COLO829 (cell line): ENCODE measurements around the gene ACO2.
"Not testable (repeated sequence)": the region's sequence is repeated elsewhere in the genome, so short reads cannot be mapped to it uniquely, and the experiment has no call there.

Experiments
- DNase-seq: peaks from one replicate; pipeline ENCODE4 v3.0.0; 2012; ENCODE audit warnings: low spot score

ACO2 gene

DNA sequence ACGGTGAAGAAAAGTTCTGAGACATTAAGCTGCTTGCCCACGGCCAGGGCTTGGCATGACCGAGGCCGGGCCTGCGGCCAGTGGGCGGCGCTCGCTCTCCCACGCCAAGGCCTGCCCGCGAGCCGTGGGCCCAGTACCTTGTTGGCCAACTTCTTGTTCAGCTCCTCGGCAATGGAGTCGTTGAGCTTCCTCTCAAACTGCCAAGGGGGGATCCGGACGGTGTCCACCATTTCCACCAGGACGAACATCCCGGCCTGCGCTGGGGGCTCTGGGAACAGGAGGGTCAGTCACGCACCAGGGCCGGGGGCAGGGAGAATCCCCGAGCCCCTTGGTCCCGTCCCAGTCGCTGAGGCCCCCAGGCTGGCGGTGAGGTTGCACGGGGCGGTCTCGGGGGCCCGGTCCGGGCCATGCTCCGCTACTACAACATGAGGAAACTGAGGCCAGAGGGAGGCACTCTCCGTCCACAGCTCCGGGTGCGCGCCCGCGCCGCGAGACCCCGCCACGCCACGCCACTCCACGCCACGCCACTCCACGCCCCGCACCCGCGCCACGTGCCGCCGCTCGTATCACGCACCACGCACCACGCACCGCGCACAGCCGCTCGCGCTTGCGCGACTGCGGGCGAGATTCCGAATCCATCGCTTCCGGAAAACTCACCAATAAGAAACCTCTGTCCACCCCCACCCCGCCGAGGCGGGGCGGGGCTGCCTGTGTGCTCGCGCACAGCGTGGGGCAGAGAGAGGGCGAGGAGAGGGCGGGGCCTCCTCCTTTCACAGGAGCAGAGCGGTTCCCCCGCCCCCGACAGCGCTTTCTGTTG is 75.1 kb downstream of the ACO2 start, which contains the start of gene POLR3H:
POLR3H (minus strand) TSS at position 617 of the 817 bp plus-strand sequence; CDS start at position 248, 369 bp downstream.
- DNase-seq = peak; percentile 98

DNA sequence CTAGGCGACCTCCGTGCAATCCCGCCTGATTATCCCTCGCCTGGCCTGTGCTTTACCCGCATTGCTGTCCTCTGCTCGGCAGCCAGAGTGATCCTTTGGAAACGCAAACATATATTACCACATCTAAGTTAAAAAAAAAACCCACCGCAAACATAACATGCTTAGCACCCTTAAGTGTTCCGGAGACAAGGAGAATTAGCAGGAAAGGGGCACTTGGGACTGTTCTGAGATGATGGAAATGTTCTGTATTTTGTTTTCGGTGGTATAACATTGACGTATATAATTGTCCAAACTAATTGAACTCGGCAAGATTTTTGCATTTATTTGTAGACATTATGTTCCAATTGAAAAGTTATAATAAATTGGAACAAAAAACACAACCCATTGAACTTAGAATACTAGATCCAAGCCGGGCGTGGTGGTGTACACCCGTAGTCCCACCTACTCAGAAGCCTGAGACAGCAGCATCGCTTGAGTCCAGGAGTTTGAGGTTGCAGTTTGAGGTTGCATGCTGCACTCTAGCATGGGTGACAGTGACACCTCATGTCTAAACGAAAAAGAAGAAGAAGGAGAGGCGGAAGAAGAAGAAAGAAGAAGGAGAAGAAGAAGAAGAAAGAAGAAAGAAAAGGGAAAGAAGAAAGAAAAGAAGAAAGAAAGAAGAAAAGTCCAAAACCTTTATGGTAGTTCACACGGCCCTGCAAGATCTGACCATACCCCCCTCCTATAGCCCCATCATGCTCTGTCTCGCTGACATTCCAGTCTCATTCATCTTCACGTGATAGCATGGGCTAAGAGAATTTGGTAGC is 76.0 kb downstream of the ACO2 start:
- DNase-seq = no peak

DNA sequence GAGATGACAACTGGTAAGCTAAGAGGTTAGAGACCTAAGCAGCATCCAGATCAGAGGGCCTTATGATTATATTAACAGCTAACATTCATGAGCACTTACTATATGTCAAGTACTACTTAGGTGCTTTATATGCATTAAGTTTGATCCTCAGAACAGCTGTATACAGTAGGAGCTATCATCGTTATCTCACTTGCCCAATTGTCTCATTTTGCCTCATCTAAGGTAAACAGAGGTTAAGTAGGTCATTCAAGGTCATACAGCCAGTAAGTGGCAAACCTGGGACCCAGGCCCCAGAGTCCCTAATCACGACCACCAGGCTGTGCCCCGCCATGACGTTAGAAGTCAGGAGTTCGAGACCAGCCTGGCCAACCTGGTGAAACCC is 79.9 kb downstream of the ACO2 start:
- DNase-seq = no peak

DNA sequence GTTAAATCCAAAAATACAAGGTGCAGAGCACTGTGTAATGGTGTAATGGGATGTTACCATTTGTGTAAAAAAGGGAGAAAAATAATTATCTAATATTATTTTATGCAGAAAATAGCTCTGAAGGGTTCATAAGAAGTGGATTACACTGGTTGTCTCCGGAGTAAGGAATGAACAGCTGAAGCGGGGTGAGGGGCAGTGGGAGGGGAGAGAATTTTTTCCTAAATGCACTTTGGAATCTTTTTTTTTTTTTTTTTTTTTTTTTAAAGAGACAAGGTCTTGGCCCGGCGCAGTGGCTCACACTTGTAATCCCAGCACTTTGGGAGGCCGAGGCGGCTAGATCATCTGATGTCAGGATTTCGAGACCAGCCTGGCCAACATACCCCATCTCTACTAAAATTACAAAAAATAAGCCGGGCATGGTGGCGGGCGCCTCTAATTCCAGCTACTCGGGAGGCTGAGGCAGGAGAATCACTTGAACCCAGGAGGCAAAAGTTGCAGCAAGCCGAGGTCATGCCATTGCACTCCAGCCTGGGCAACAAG is 82.1 kb downstream of the ACO2 start:
- DNase-seq = no peak

DNA sequence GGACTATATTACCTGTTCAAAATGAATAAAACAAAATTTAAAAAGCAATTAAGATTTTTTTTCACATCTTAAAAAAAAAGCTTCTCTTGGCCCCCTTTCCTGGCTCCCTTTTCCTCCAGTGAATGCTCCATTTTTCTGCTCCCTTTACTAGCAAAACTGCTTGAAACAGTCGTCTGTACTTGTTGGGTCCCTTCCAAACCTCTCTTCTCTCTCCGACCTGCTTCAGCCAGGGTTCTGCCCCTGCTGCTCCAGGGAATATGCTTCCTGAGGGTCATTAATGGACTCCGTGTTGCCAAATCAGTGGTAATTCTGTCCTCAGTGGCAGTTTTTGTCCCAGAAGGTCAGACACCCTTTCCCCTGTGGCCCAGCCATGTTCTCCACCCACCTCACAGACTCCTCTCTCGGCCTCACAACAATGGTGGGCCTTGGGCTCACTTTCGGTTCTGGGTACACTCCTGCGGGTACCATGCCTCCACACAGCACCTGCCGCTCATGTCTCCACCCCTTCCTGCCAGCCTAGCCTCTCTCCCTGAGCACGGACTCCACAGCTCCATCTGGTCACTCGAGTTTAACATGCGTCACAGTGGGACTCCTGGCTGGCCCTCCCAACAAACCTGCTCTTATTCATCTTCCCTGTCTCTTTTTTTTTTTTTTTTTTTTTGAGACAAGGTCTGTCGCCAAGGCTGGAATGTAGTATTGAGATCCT is 83.1 kb downstream of the ACO2 start:
- no peak for DNase-seq

DNA sequence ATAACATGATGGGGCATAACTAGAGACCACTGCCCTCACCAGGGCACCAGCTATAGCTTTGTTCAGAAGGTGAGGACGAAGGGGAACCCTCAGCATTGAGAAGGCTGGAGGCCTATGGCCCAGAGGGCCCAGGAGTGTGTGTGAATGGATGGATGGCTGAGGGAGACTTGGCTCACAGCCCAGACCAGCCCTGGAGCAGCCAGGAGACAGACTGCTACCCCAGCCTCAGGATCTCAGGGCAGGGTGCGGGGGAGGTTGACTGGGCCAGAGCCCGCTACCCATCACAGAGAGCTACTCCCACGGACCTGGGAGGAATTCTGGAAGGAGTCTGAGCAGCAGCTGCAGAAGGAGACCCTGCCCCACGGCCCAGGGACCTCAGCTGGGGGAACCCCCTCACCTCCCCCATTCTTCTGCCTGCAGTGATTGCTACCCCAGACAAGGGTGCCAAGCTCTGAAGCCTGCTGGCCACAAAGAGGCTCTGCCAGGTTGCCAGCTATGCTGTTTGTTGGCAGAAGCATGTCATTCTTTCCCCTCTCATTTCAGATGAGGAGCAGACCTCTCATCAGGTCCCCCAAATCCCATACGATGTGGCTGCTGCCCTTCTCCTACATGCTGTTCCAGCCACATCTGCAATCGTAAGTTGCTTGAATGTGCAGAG is 86.5 kb downstream of the ACO2 start:
- no peak for DNase-seq

DNA sequence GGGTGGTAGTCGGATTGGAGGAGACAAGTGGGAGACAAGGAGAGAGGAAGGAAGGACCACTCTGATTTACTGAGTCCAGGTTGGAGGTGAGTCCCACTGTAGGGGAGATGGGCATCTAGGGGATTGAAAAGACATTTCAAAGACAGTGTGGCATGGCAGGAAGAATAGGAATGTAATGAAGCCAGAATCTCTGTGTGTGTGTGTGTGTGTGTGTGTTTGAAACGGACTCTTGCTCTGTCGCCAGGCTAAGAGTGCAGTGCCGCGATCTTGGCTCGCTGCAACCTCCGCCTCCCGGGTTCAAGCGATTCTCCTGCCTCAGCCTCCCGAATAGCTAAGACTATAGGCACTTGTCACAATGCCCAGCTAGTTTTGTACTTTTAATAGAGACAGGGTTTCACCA is 87.6 kb downstream of the ACO2 start:
- no peak for DNase-seq

DNA sequence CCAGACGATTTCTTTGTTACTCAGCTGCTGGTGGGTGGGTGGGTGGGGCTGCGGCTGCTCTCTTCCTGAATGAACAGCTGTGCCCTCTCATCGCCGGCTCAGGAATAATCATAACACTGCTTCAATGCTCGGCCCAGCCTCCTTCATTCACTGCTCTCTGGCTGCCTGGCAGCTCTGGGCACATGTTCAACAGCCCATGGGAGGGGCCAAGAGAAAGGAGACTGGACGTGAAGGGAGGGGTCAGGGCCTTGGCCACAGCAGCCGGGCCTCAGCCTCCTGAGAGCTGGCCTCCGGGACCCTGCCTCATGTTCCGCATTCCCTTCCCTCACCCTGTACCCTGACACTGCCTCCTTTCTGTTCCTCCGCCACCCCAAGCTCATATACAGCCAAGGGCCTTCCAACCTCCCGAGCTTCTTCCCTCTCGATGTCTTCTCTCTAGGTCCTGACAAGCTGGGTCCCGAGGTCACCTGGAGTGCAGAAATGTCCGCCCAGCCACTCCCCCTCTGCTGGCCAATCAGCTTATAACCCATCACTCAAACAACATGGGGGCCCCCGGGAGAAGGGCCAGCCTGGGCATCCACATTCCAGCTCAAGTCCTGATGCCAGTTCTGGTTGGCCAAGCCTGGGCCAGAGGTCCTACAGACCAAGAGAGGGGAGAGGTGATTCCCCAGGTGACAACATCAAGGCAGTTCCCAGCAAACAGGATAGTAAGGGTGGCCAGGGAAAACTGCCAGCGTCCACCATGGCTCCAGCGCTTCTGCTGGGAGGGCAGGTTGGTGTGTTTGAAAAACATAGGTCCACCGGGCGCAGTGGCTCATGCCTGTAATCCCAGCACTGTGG is 88.7 kb downstream of the ACO2 start:
- DNase-seq = peak; percentile 97

DNA sequence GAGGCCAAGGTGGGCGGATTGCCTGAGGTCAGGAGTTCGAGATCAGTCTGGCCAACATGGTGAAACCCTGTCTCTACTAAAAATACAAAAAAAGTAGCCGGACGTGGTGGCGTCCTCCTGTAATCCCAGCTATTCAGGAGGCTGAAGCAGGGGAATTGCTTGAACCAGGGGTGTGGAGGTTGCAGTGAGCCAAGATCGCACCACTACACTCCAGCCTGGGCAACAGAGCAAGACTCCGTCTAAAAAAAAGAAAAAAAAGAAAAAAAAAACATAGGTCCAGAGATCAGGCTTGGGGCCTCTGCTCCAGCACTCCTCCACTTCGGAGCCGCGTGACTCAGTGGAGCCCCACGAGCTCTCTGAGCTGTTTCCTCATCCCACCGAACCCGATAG is 89.3 kb downstream of the ACO2 start:
- DNase-seq = not testable (repeated sequence)

DNA sequence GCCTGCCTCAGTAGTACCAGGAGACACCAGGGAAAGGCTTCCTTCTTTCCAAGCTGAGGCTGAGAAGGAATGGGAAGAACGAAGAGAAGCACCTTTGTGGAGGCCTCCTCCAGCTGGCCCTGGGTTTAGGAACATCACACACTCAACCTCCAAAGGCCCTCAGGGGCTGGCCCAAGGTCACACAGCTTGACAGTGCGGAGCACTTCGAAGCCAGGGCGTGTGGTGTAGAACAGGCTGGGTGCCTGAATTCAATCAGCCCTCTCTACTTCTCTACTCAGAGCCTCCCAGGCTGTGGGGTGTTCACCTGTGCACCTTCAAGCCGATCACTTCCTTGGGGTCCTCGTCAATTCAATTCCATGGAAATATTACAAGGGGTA is 91.2 kb downstream of the ACO2 start:
- no peak for DNase-seq

DNA sequence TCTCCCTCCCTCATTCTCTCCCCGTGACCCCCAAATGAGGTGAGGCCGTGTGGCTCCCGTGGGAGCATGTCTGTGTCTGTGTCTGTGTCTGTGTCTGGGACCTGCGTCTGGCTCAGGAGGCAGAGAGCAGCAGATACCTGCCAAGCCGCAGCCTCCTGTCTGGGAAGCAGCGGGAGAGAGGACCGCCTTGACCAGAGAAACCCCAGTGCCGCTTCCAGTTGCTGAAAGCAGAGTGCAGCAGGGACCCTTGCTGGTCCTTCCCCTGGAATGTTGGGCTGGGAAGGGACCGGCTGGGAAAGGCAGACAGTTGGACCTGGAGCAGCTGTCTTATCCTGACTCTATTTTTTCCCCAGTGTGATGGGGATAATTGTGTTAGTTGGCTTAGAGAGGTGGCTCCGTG is 92.4 kb downstream of the ACO2 start:
- DNase-seq = no peak

DNA sequence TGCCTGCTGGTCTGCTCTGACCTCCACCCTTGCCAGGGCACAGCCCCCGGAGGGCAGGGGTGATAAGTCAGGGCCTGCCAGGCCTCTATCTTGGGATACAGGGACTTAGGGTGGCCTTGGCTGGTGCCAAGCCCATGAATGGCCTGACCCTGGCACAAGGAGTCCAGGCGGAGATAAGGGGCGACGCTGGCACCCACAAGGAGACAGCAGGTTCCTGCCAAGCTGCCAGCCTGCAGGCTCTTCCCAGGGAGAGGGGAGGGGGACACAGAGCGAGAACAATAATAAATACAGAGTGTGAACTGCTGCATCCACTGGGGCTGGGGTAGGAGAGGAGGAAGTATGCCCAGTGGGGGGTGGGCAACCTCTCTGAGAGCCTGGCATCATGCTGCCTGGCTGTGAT is 92.9 kb downstream of the ACO2 start:
- DNase-seq = no peak

DNA sequence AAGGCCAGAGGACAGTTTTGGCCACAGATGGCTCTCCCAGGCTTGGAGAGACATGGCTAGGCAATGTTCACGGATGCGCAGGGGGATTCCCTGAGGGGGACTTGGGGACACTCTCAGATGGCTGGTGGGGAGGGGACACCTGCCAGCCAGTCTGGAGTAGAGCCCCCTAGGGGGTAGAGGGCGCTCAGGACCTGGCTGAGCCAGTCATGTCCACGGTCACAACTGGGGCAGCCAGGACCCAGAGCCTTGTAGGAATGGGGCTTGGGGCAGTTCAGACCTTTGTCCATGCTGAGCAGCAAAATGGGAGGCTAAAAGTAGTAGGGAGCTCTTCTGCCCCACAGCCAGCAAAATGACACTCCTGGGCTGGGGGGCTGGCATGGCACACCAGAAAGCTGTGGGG is 93.5 kb downstream of the ACO2 start:
- DNase-seq = no peak

DNA sequence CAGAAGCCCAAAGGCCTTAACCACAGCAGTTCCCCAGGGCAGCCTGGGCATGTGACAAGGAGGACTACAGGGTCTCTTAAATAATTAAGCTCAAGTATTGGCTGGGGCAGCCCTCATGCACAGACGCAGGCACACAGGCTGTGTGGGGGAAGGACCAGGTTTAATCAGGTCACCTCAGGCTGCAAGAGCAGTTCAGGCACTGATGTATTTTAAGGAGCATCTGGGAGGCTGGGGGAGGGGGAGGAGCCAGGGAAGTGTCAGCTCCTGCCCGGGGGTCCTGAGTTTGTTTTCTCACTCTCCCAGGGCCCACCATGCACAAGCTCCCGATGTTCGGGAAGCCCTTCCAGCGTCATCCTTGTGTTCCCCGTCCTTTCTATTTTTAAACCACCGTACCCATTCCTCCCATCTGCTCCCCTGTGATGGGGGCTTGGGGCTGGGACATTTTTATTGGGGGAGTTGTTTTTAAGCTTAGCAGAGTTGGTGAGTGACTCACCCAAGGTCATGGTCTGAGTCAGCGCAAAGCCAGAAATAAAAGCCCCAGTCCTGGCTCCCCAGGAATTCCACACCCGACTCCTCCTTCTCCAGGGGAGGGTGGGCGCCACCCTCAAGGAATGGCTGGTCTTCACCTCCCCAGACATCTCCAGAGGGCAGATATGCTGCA is 94.3 kb downstream of the ACO2 start:
- no peak for DNase-seq

DNA sequence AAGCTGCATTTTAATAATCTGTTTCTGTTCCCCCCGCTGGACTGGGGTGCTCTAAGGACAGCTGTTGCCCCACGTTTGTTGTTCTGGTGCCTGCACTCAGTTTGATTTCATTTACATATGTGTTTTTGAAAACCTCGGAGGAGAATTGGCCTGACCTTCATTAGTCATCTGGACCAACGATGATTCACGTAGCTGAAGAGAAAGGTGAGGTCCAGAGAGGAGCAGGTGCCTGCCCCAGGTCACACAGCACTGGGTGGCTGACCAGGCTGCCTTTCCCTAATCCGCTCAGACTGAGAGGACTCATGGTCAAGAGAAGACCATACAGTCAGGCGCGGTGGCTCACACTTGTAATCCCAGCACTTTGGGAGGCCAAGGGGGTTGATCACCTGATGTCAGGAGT is 95.6 kb downstream of the ACO2 start:
- no peak for DNase-seq

DNA sequence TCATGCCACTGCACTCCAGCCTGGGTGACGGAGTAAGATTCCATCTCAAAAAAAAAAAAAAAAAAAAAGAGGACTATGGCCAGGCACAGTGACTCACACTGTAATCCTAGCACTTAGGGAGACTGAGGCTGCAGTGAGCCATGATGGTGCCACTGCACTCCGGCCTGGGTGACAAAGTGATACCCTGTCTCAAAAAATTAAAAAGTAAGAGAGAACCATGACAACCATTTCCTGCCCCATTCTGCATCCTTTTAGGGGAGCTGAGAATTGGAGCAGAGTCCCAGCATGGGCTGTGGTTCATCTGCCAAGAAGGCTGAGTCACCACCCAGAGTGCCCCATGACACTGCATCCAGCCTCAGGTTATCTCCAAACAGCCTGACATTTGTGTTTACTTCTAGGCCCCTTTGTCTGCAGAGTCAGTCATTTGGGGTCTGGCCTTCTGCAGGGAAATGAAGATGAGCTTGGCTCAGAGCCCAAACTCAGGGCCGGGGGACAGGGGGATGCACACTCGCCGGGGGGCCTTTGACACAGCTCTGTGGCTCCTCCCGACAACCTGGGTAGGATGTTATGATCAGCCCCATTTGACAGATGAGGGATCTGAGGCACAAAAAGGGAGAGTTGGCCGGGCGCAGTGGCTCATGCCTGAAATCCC is 96.6 kb downstream of the ACO2 start:
- DNase-seq = peak; percentile 92

DNA sequence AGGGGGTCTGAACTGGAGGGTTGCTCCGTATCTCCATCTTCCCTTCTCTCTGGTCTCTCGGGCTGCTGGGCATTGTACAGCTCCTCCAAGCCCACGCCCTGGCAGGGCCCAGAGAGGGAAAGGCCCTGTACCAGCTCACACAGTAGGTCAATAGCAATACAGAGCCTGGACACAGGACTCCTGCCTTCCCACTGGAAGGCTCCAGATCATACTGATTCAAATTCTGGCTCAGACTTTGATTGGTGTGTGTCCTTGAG is 98.5 kb downstream of the ACO2 start:
- DNase-seq = no peak

DNA sequence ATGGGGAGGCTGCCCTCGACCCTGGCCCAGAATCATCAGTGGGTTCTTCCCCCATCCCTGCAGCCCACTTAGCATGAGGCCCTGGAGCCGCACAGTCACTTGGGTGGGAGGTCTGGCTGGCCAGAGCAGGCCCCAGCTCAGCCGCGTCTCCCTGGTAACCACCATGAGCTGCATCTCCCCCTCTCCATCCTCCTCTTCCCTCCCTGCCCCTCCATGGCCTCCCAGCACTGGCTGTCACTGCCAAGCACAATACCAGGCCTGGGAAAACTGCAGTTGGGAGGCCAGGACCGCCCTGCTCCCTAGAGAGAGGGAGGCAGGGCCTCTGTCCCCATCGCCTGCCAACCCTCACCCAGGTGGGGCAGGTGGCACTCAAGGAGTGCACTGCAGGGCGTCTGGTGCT is 99.9 kb downstream of the ACO2 start:
- DNase-seq = no peak

DNA sequence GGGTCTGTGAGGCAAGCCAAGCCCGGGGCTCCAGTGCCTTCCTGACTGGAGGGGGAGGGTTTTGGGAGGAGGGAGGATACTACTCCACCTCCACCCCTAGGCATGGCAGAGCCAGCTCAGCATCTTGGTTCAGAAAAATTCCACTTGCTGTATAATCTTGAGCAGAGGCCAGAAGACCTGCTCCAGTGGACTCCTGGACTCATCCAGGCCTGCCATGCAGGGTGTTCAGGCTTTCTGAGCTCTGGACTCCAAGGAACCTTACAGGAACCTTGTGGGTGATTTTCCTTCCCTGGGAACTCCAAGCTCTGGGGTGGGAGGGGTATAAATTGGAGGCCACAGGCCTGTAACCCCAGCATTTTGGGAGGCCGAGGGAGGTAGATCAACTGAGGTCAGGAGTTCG is 101.3 kb downstream of the ACO2 start:
- DNase-seq = no peak

DNA sequence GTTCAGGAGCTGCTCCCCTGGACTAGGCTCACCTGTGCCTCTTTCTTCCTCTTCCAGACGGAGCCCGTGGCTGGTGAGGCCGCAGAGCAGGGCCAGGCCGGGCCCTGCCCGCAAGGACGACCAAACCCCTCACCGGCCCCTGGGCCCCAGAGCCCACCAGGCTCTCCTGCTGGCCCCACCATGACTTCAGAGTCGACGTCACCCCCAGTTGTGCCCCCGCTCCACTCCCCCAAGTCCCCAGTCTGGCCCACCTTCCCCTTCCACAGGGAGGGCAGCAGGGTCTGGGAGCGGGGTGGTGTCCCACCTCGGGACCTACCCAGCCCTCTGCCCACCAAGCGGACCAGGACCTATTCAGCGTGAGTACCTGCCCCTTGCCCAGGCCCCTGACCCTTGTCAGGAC is 102.9 kb downstream of the ACO2 start:
- no peak for DNase-seq
